ENCODE data around the gene TBCA. TPM values are rescaled to one million over a fixed set of nuclear protein-coding genes. Genes with fewer than 3 reads are reported as not detected.

The TBCA gene
- total RNA-seq, 4 donors from 2014 or later, result 127 to 222 (median 165) TPM

GRCh38 chr5:77645995-77646639, 130.0 kb downstream of the TBCA start:
- Histone ChIP-seq H3K36me3 (no peaks in the 10 kb centered on the region), H3K4me1 (peaks cover 0 to 17% of the 10 kb centered on the region in 2 donors), H3K4me3 (replicated peaks in 1 of 3) (no peak overlapping the region), H3K27ac (no peak overlapping the region), H3K27me3 (peaks cover 43% of the 10 kb centered on the region), H3K9me3 (no peaks in the 10 kb centered on the region)
- WGBS, 2 donors, result 41 to 46% methylated on average over 11 of the region's 11 CpGs
- TF ChIP-seq POLR2A (IDR thresholded peaks at IDR 0.05) (no peak), CTCF (IDR thresholded peaks at IDR 0.05) (no peak)
- DNase-seq, result no peak
- intact Hi-C loops (cut with DNase I), result no loop called here

GRCh38 chr5:77645158-77645994, 130.8 kb downstream of the TBCA start:
- Histone ChIP-seq H3K36me3 (no peaks in the 10 kb centered on the region), H3K4me3 (replicated peaks in 1 of 3) (no peak overlapping the region), H3K9me3 (no peaks in the 10 kb centered on the region), H3K27me3 (peaks cover 51% of the 10 kb centered on the region), H3K27ac (no peak overlapping the region), H3K4me1 (peaks cover 0 to 17% of the 10 kb centered on the region in 2 donors)
- TF ChIP-seq POLR2A (IDR thresholded peaks at IDR 0.05) (no peak), CTCF (IDR thresholded peaks at IDR 0.05) (peak in 3 of 6 experiments; percentile 52 to 68 (median 53))
- WGBS, 2 donors, result 3% methylated on average over 43 to 48 of the region's 80 CpGs
- intact Hi-C loops (cut with DNase I), result no loop called here
- peak; percentile 40 to 42 for DNase-seq

- intact Hi-C loops (cut with DNase I), result no loop called here
- Histone ChIP-seq H3K4me1 (peaks cover 0 to 17% of the 10 kb centered on the region in 2 donors), H3K4me3 (replicated peaks in 1 of 3) (no peak overlapping the region), H3K27me3 (peaks cover 59% of the 10 kb centered on the region), H3K9me3 (no peaks in the 10 kb centered on the region), H3K36me3 (no peaks in the 10 kb centered on the region), H3K27ac (no peak overlapping the region)
- WGBS, 2 donors, result 10 to 11% methylated on average over 33 of the region's 33 CpGs
- TF ChIP-seq POLR2A (IDR thresholded peaks at IDR 0.05) (no peak), CTCF (IDR thresholded peaks at IDR 0.05) (no peak)
- DNase-seq, result no peak
These were observed 131.6 kb downstream of the TBCA start for GRCh38 chr5:77644371-77645157.

GRCh38 chr5:77643654-77644370, 132.3 kb downstream of the TBCA start:
- no peaks in the 10 kb centered on the region for H3K36me3 ChIP-seq
- DNase-seq, result no peak
- intact Hi-C loops (cut with DNase I), result no loop called here
- H3K4me3 ChIP-seq (replicated peaks in 1 of 3), result no peak overlapping the region
- peaks cover 0 to 20% of the 10 kb centered on the region in 2 donors for H3K4me1 ChIP-seq
- no peak overlapping the region for H3K27ac ChIP-seq
- TF ChIP-seq CTCF (IDR thresholded peaks at IDR 0.05), result no peak
- no peak for TF ChIP-seq POLR2A (IDR thresholded peaks at IDR 0.05)
- no peaks in the 10 kb centered on the region for H3K9me3 ChIP-seq
- 8 to 11% methylated on average over 28 of the region's 28 CpGs for WGBS, 2 donors
- H3K27me3 ChIP-seq, result peaks cover 66% of the 10 kb centered on the region
